Measurements from ENCODE around the gene MYT1.
"Not testable (repeated sequence)": the region's sequence is repeated elsewhere in the genome, so short reads cannot be mapped to it uniquely, and the experiment has no call there.

MYT1 gene

GRCh38 chr20:64116541-64117431 is 47.5 kb upstream of the MYT1 start:
- H3K4me3 ChIP-seq (ENCODE audit: low read length in 2 of 2), result no peak overlapping the region
- DNase-seq (ENCODE audit: low spot score), result no peak
- H3K27me3 ChIP-seq (ENCODE audit: control insufficient read depth in 3 of 3, insufficient read depth in 3 of 3, low read depth in 1 of 3, low read length in 3 of 3), result peaks cover 0 to 38% (median 0%) of the 10 kb centered on the region in 3 experiments
- H3K9me3 ChIP-seq (replicated peaks in 1 of 2; ENCODE audit: control insufficient read depth in 2 of 2, insufficient read depth in 1 of 2, low read depth in 1 of 2, low read length in 2 of 2), result no peaks in the 10 kb centered on the region
- H3K79me1 ChIP-seq (ENCODE audit: low read depth, low read length), result peaks cover 3% of the 10 kb centered on the region
- H3K27ac ChIP-seq (replicated peaks; ENCODE audit: low read length), result no peak overlapping the region
- no peak overlapping the region for H2BK12ac ChIP-seq (ENCODE audit: low read length)
- H3K4me1 ChIP-seq (ENCODE audit: control insufficient read depth in 2 of 2, insufficient read depth in 1 of 2, low read depth in 1 of 2, low read length in 2 of 2), result peaks cover 4% of the 10 kb centered on the region in 2 donors
- H3K18ac ChIP-seq (ENCODE audit: low read length), result no peak overlapping the region
- H3K4ac ChIP-seq (ENCODE audit: low read length), result no peak overlapping the region
- H3K23ac ChIP-seq (ENCODE audit: low read depth, low read length, poor library complexity), result no peak overlapping the region
- WGBS, 2 donors (ENCODE audit: extremely low coverage in 2 of 2, insufficient read length in 2 of 2, insufficient replicate concordance in 1 of 2), result no CpG with 5 or more reads among the region's 17 CpGs
- no peak overlapping the region for H3K14ac ChIP-seq (ENCODE audit: low read length)
- H4K91ac ChIP-seq (ENCODE audit: low read depth, low read length, poor library complexity), result no peak overlapping the region
- H2AFZ ChIP-seq (ENCODE audit: low read length), result no peak overlapping the region
- H3K4me2 ChIP-seq (ENCODE audit: insufficient read depth, low read length, poor library complexity, severe bottlenecking), result no peak overlapping the region
- H2BK120ac ChIP-seq (ENCODE audit: low read depth, low read length), result no peak overlapping the region
- H2BK5ac ChIP-seq (ENCODE audit: low read length), result no peak overlapping the region
- H4K8ac ChIP-seq (ENCODE audit: low read depth, low read length), result no peak overlapping the region
- H2BK15ac ChIP-seq (ENCODE audit: low read length), result no peak overlapping the region
- H3K36me3 ChIP-seq (replicated peaks in 1 of 2; ENCODE audit: control insufficient read depth in 2 of 2, insufficient read depth in 2 of 2, low read length in 2 of 2), result no peaks in the 10 kb centered on the region
- no peak overlapping the region for H3K9ac ChIP-seq (ENCODE audit: low read depth, low read length, poor library complexity)
- peak overlapping the region; percentile 70 for H2AK5ac ChIP-seq (ENCODE audit: low read depth, low read length)

- H3K9ac ChIP-seq (ENCODE audit: low read depth, low read length, poor library complexity); H3K79me1 ChIP-seq (ENCODE audit: low read depth, low read length); H3K4me3 ChIP-seq (ENCODE audit: low read length in 2 of 2); H3K9me3 ChIP-seq (replicated peaks in 1 of 2; ENCODE audit: control insufficient read depth in 2 of 2, insufficient read depth in 1 of 2, low read depth in 1 of 2, low read length in 2 of 2); H2AK5ac ChIP-seq (ENCODE audit: low read depth, low read length); H2BK120ac ChIP-seq (ENCODE audit: low read depth, low read length); DNase-seq (ENCODE audit: low spot score); H3K4me1 ChIP-seq (ENCODE audit: control insufficient read depth in 2 of 2, insufficient read depth in 1 of 2, low read depth in 1 of 2, low read length in 2 of 2); H3K36me3 ChIP-seq (replicated peaks in 1 of 2; ENCODE audit: control insufficient read depth in 2 of 2, insufficient read depth in 2 of 2, low read length in 2 of 2); H2BK12ac ChIP-seq (ENCODE audit: low read length); H3K18ac ChIP-seq (ENCODE audit: low read length); H3K27ac ChIP-seq (replicated peaks; ENCODE audit: low read length); H3K14ac ChIP-seq (ENCODE audit: low read length); H4K91ac ChIP-seq (ENCODE audit: low read depth, low read length, poor library complexity); H3K4ac ChIP-seq (ENCODE audit: low read length); H4K8ac ChIP-seq (ENCODE audit: low read depth, low read length); H2BK15ac ChIP-seq (ENCODE audit: low read length); H2AFZ ChIP-seq (ENCODE audit: low read length); H3K4me2 ChIP-seq (ENCODE audit: insufficient read depth, low read length, poor library complexity, severe bottlenecking); H3K23ac ChIP-seq (ENCODE audit: low read depth, low read length, poor library complexity); H2BK5ac ChIP-seq (ENCODE audit: low read length): not testable (repeated sequence)
- WGBS, 2 donors (ENCODE audit: extremely low coverage in 2 of 2, insufficient read length in 2 of 2, insufficient replicate concordance in 1 of 2), result no CpG with 5 or more reads among the region's 6 CpGs
- H3K27me3 ChIP-seq (ENCODE audit: control insufficient read depth in 3 of 3, insufficient read depth in 3 of 3, low read depth in 1 of 3, low read length in 3 of 3), result peaks cover 0 to 31% (median 0%) of the 10 kb centered on the region in 3 experiments
Observed at GRCh38 chr20:64117432-64117777, 46.8 kb upstream of the MYT1 start.

- Histone ChIP-seq H4K8ac (ENCODE audit: low read depth, low read length) (no peak overlapping the region), H3K4ac (ENCODE audit: low read length) (no peak overlapping the region), H3K9ac (ENCODE audit: low read depth, low read length, poor library complexity) (no peak overlapping the region), H2BK5ac (ENCODE audit: low read length) (no peak overlapping the region), H3K79me1 (ENCODE audit: low read depth, low read length) (no peaks in the 10 kb centered on the region), H3K4me2 (ENCODE audit: insufficient read depth, low read length, poor library complexity, severe bottlenecking) (no peak overlapping the region), H2AFZ (ENCODE audit: low read length) (no peak overlapping the region), H2AK5ac (ENCODE audit: low read depth, low read length) (no peak overlapping the region), H3K23ac (ENCODE audit: low read depth, low read length, poor library complexity) (no peak overlapping the region), H2BK12ac (ENCODE audit: low read length) (no peak overlapping the region), H3K27ac (replicated peaks; ENCODE audit: low read length) (no peak overlapping the region), H3K14ac (ENCODE audit: low read length) (no peak overlapping the region), H3K18ac (ENCODE audit: low read length) (no peak overlapping the region), H3K4me3 (ENCODE audit: low read length in 2 of 2) (no peak overlapping the region), H2BK120ac (ENCODE audit: low read depth, low read length) (no peak overlapping the region), H3K27me3 (ENCODE audit: control insufficient read depth in 3 of 3, insufficient read depth in 3 of 3, low read depth in 1 of 3, low read length in 3 of 3) (peaks cover 0 to 13% (median 0%) of the 10 kb centered on the region in 3 experiments), H3K36me3 (replicated peaks in 1 of 2; ENCODE audit: control insufficient read depth in 2 of 2, insufficient read depth in 2 of 2, low read length in 2 of 2) (no peaks in the 10 kb centered on the region), H3K9me3 (replicated peaks in 1 of 2; ENCODE audit: control insufficient read depth in 2 of 2, insufficient read depth in 1 of 2, low read depth in 1 of 2, low read length in 2 of 2) (no peaks in the 10 kb centered on the region), H2BK15ac (ENCODE audit: low read length) (no peak overlapping the region), H3K4me1 (ENCODE audit: control insufficient read depth in 2 of 2, insufficient read depth in 1 of 2, low read depth in 1 of 2, low read length in 2 of 2) (peaks cover 4% of the 10 kb centered on the region in 2 donors), H4K91ac (ENCODE audit: low read depth, low read length, poor library complexity) (no peak overlapping the region)
- no peak for DNase-seq (ENCODE audit: low spot score)
- no CpG with 5 or more reads among the region's 8 CpGs for WGBS, 2 donors (ENCODE audit: extremely low coverage in 2 of 2, insufficient read length in 2 of 2, insufficient replicate concordance in 1 of 2)
Observed at GRCh38 chr20:64119301-64119680, 45.0 kb upstream of the MYT1 start.

- Histone ChIP-seq H3K4me1 (ENCODE audit: control insufficient read depth in 2 of 2, insufficient read depth in 1 of 2, low read depth in 1 of 2, low read length in 2 of 2) (peaks cover 4% of the 10 kb centered on the region in 2 donors), H3K4ac (ENCODE audit: low read length) (no peak overlapping the region), H2BK15ac (ENCODE audit: low read length) (no peak overlapping the region), H2BK12ac (ENCODE audit: low read length) (no peak overlapping the region), H3K79me1 (ENCODE audit: low read depth, low read length) (no peaks in the 10 kb centered on the region), H3K27me3 (ENCODE audit: control insufficient read depth in 3 of 3, insufficient read depth in 3 of 3, low read depth in 1 of 3, low read length in 3 of 3) (peaks cover 0 to 9% (median 0%) of the 10 kb centered on the region in 3 experiments), H2BK5ac (ENCODE audit: low read length) (no peak overlapping the region), H4K8ac (ENCODE audit: low read depth, low read length) (no peak overlapping the region), H2AFZ (ENCODE audit: low read length) (peak overlapping the region; percentile 81), H3K14ac (ENCODE audit: low read length) (no peak overlapping the region), H3K4me2 (ENCODE audit: insufficient read depth, low read length, poor library complexity, severe bottlenecking) (peak overlapping the region; percentile 13), H3K23ac (ENCODE audit: low read depth, low read length, poor library complexity) (no peak overlapping the region), H2BK120ac (ENCODE audit: low read depth, low read length) (no peak overlapping the region), H3K9ac (ENCODE audit: low read depth, low read length, poor library complexity) (no peak overlapping the region), H4K91ac (ENCODE audit: low read depth, low read length, poor library complexity) (no peak overlapping the region), H3K9me3 (replicated peaks in 1 of 2; ENCODE audit: control insufficient read depth in 2 of 2, insufficient read depth in 1 of 2, low read depth in 1 of 2, low read length in 2 of 2) (no peaks in the 10 kb centered on the region), H2AK5ac (ENCODE audit: low read depth, low read length) (no peak overlapping the region), H3K27ac (replicated peaks; ENCODE audit: low read length) (no peak overlapping the region), H3K36me3 (replicated peaks in 1 of 2; ENCODE audit: control insufficient read depth in 2 of 2, insufficient read depth in 2 of 2, low read length in 2 of 2) (no peaks in the 10 kb centered on the region), H3K18ac (ENCODE audit: low read length) (peak overlapping the region; percentile 66), H3K4me3 (ENCODE audit: low read length in 2 of 2) (no peak overlapping the region)
- DNase-seq (ENCODE audit: low spot score), result no peak
- WGBS, 2 donors (ENCODE audit: extremely low coverage in 2 of 2, insufficient read length in 2 of 2, insufficient replicate concordance in 1 of 2), result no CpG with 5 or more reads among the region's 14 CpGs
Observed at GRCh38 chr20:64119681-64120341, 44.4 kb upstream of the MYT1 start.
